HEK293T (cell line): ENCODE measurements around the gene WBP2.

Experiments used
- ELF4 ChIP-seq: fragments of 450-650 bp; IDR thresholded peaks from 2 replicates; pipeline ENCODE4 v1.6.1; 2017; ENCODE audit warnings: antibody characterized with exemption
- FOXM1 ChIP-seq: fragments of 450-650 bp; IDR thresholded peaks from 2 replicates; pipeline ENCODE4 v1.6.1; 2017; ENCODE audit warnings: mild to moderate bottlenecking, borderline replicate concordance
- TARDBP ChIP-seq: fragments of 450-650 bp; IDR thresholded peaks from 2 replicates; pipeline ENCODE4 v1.6.1; 2016
- ZNF384 ChIP-seq: fragments of 450-650 bp; IDR thresholded peaks from 2 replicates; pipeline ENCODE4 v1.6.1; 2016

DNA sequence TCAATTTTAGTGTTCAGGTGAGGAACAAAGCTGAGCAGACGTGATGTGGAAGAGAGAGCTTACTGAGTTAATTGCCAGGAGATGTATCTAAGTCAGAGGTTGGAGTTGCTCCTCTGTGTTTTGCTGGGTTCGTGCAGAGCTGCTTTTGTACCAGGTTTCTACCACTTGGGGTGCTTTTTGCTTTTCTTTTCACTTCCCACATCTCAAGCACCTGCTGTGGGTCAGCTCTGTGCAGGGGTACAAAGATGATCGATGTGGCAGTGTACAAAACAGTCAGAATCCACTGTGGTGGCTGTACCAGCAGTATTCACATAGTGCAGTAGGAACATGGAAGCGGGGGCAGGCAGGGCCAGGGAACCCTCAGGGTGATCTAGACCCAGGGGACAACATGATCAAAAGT, 55.7 kb downstream of the WBP2 start:
- TF ChIP-seq TARDBP = no peak
- TF ChIP-seq FOXM1 = no peak
- no peak for TF ChIP-seq ZNF384
- TF ChIP-seq ELF4 = no peak
